Prostate gland (tissue), 2 donors: ENCODE data around the gene MINDY2. TPM values are rescaled to one million over a fixed set of nuclear protein-coding genes. Genes with fewer than 3 reads are reported as not detected.

Source experiments
- DNase-seq: peaks from one replicate; pipeline ENCODE4 v3.0.0-alpha.2; 2019; ENCODE audit warnings: low spot score
- H3K27ac ChIP-seq, 2 donors: fragments of 200-600 bp; sonication (generic); 2 replicates each; pipeline ENCODE4 v1.5.1; 2017 to 2019
- H3K27me3 ChIP-seq: fragments of 200-600 bp; sonication (generic); replicated peaks from 2 replicates; pipeline ENCODE4 v1.5.1; 2019; ENCODE audit not compliant: insufficient read depth
- H3K36me3 ChIP-seq, 2 donors: fragments of 200-600 bp; sonication (generic); 1 replicate in 1 of 2; 2 replicates in 1 of 2; pipeline versions ENCODE4 v1.5.1 to v1.8.1; 2017 to 2019
- H3K4me1 ChIP-seq: fragments of 200-600 bp; sonication (generic); replicated peaks from 2 replicates; pipeline ENCODE4 v1.5.1; 2019
- H3K4me3 ChIP-seq, 2 donors: fragments of 200-600 bp; sonication (generic); 2 replicates each; pipeline ENCODE4 v1.5.1; 2017 to 2019
- H3K9me3 ChIP-seq: fragments of 200-600 bp; sonication (generic); 2 replicates; pipeline ENCODE4 v1.5.1; 2017
- CTCF ChIP-seq, 4 experiments: fragments of 200-600 bp in 2 of 4; fragments of 450-650 bp in 2 of 4; sonication (generic) in 2 of 4; IDR thresholded peaks; 1 replicate in 3 of 4; 2 replicates in 1 of 4; pipeline ENCODE4 v1.5.1; 2016 to 2019; ENCODE audit warnings: antibody characterized with exemption in 4 of 4, mild to moderate bottlenecking in 2 of 4, moderate library complexity in 2 of 4
- POLR2A ChIP-seq: fragments of 450-650 bp; IDR thresholded peaks from one replicate; pipeline ENCODE4 v1.6.1; 2016; ENCODE audit warnings: antibody characterized with exemption, mild to moderate bottlenecking
- POLR2AphosphoS5 ChIP-seq: sonication (generic); formaldehyde crosslinking; IDR thresholded peaks from one replicate; pipeline ENCODE4 v1.6.1; 2017; ENCODE audit warnings: antibody characterized with exemption
- WGBS: methylation state at CpG from one replicate; pipeline ENCODE4 v1.1.5; 2018; 5-methylcytosine and 5-hydroxymethylcytosine counted together
- intact Hi-C: fragments of 100-400 bp; cut with DNase I; formaldehyde crosslinking; loops from one replicate; pipeline ENCODE4 v1.14.2; 2022
- total RNA-seq, 2 donors: library from RNA; depleted of rRNA; stranded (reverse); fragments of >200 nt; gene quantifications; one replicate each; pipeline ENCODE4 v1.1.0, GENCODE V29; 2016

MINDY2 gene
- total RNA-seq, 2 donors from 2014 or later = 14.3 to 22.9 TPM

- H3K27me3 ChIP-seq = no peaks in the 10 kb centered on the region
- DNase-seq = no peak
- no peak overlapping the region for H3K27ac ChIP-seq
- H3K9me3 ChIP-seq = no peaks in the 10 kb centered on the region
- WGBS = 87% methylated on average over 7 of the region's 7 CpGs
- H3K4me3 ChIP-seq = no peak overlapping the region
- H3K4me1 ChIP-seq = no peaks in the 10 kb centered on the region
- H3K36me3 ChIP-seq = peaks cover 6 to 22% of the 10 kb centered on the region in 2 donors
- TF ChIP-seq CTCF (IDR thresholded peaks at IDR 0.05) (no peak), POLR2A (no peak), POLR2AphosphoS5 (no peak)
- intact Hi-C loops = no loop called here
These were observed 118.3 kb downstream of the MINDY2 start for GRCh38 chr15:58889363-58889762.

DNA sequence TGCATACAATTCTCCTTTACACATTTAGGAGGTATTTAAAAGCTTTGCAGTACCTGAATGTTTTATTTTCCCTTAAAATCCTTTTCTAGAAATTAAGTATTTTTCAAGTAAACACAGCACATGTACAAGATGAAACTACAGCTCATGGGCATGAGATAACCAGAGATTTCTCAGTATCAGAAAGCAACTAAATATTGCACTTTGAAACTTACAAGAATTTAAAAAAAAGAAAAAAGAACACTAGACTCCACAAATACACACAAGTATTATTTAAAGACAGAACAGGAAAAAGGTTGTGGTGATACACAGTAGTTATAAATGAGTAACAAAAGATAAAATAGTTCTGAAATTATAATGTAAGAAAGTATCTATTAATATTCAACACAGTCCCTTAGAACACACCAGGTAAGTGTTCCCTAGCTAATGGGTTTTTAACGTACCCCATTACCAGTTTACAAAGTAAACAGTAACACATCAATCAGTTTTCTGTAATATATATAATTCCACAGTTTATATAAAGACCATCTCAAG, 127.1 kb downstream of the MINDY2 start:
- Histone ChIP-seq H3K27ac (no peak overlapping the region), H3K4me3 (no peak overlapping the region), H3K27me3 (no peaks in the 10 kb centered on the region), H3K9me3 (no peaks in the 10 kb centered on the region), H3K4me1 (no peaks in the 10 kb centered on the region), H3K36me3 (no peaks in the 10 kb centered on the region)
- DNase-seq = no peak
- intact Hi-C loops = no loop called here
- WGBS = 60% methylated on average over 1 of the region's 1 CpG
- TF ChIP-seq CTCF (IDR thresholded peaks at IDR 0.05) (no peak), POLR2A (no peak), POLR2AphosphoS5 (no peak)

- intact Hi-C loops = no loop called here
- TF ChIP-seq POLR2A (no peak), CTCF (IDR thresholded peaks at IDR 0.05) (no peak), POLR2AphosphoS5 (no peak)
- Histone ChIP-seq H3K4me1 (no peaks in the 10 kb centered on the region), H3K36me3 (no peaks in the 10 kb centered on the region), H3K27ac (no peak overlapping the region), H3K9me3 (no peaks in the 10 kb centered on the region), H3K4me3 (no peak overlapping the region), H3K27me3 (no peaks in the 10 kb centered on the region)
- 71% methylated on average over 3 of the region's 3 CpGs for WGBS
- no peak for DNase-seq
These were observed 129.5 kb downstream of the MINDY2 start for GRCh38 chr15:58900631-58901030.

GRCh38 chr15:58908550-58909309, 137.6 kb downstream of the MINDY2 start:
- Histone ChIP-seq H3K36me3 (no peaks in the 10 kb centered on the region), H3K9me3 (no peaks in the 10 kb centered on the region), H3K27ac (no peak overlapping the region), H3K27me3 (no peaks in the 10 kb centered on the region), H3K4me1 (no peaks in the 10 kb centered on the region), H3K4me3 (no peak overlapping the region)
- WGBS = 95% methylated on average over 6 of the region's 6 CpGs
- TF ChIP-seq POLR2AphosphoS5 = no peak
- TF ChIP-seq POLR2A = no peak
- TF ChIP-seq CTCF (IDR thresholded peaks at IDR 0.05) = no peak
- intact Hi-C loops = no loop called here
- no peak for DNase-seq

DNA sequence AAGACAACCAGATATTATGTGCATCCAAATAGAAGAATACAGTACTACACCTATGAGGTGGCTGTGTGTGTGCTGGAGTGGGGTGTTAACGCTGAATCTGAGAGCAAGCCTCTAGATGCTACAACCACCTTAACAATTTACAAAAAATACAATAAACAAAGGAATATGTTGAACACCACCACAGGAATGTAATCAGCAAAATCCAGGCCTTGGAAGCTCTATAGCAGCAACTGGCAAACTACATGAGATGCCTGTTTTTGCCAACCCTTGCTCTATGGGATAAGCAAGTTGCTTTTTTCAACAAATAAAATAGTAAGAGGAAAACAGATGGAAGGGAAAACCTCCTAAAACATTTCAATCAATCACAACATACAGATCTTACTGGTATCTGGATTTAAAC, 138.5 kb downstream of the MINDY2 start:
- Histone ChIP-seq H3K4me1 (no peaks in the 10 kb centered on the region), H3K9me3 (no peaks in the 10 kb centered on the region), H3K4me3 (no peak overlapping the region), H3K36me3 (no peaks in the 10 kb centered on the region), H3K27me3 (no peaks in the 10 kb centered on the region), H3K27ac (no peak overlapping the region)
- intact Hi-C loops = no loop called here
- DNase-seq = no peak
- TF ChIP-seq CTCF (IDR thresholded peaks at IDR 0.05) (no peak), POLR2AphosphoS5 (no peak), POLR2A (no peak)
- WGBS = 88% methylated on average over 1 of the region's 1 CpG
